HEK293 (cell line): ENCODE data around the gene AGAP1.

ENCODE experiments used
- CTCF ChIA-PET: fragments of 350-600 bp; formaldehyde crosslinking; extraction: SDS; loops from one replicate; lab custom pipeline; 2021; ENCODE audit warnings: antibody characterized with exemption; lab: Yijun Ruan, JAX
- POLR2A ChIA-PET: fragments of 300-600 bp; formaldehyde crosslinking; extraction: SDS; loops from one replicate; lab custom pipeline; 2020; ENCODE audit warnings: antibody characterized with exemption, inconsistent platforms; lab: Yijun Ruan, JAX
- H3K27ac ChIP-seq: fragments of 200-500 bp; sonication (Bioruptor generic); 2 replicates; pipeline ENCODE4 v1.5.1; 2014; ENCODE audit warnings: low read depth, low read length, control low read depth, inconsistent platforms; ENCODE audit errors: extremely low read depth
- H3K36me3 ChIP-seq, 2 experiments: fragments of 200-500 bp in 1 of 2; sonication (Bioruptor generic) in 1 of 2; 1 replicate in 1 of 2; 2 replicates in 1 of 2; pipeline ENCODE4 v1.5.1; 2014 to 2017; ENCODE audit warnings: inconsistent platforms in 2 of 2, low read length in 2 of 2; ENCODE audit not compliant: control insufficient read depth in 2 of 2, insufficient read depth in 1 of 2
- H3K4me1 ChIP-seq: fragments of 200-500 bp; sonication (Bioruptor generic); 2 replicates; pipeline ENCODE4 v1.5.1; 2014; ENCODE audit warnings: mild to moderate bottlenecking, low read length, inconsistent platforms; ENCODE audit not compliant: control insufficient read depth, insufficient read depth
- H3K4me3 ChIP-seq: 2 replicates; pipeline ENCODE4 v1.5.1; 2011; ENCODE audit warnings: low read depth, mild to moderate bottlenecking, control low read depth, low read length, moderate library complexity
- H3K9me3 ChIP-seq: fragments of 200-500 bp; sonication (Bioruptor generic); 2 replicates; pipeline ENCODE4 v1.5.1; 2014; ENCODE audit warnings: low read depth, low read length, inconsistent platforms; ENCODE audit not compliant: control insufficient read depth, insufficient read depth
- GLI2 ChIP-seq: fragments of 450-650 bp; formaldehyde crosslinking; IDR thresholded peaks from 2 replicates; pipeline ENCODE4; 2017; ENCODE audit warnings: missing biosample characterization, missing genetic modification characterization, low read depth, borderline replicate concordance
- GLIS1 ChIP-seq: fragments of 450-650 bp; formaldehyde crosslinking; IDR thresholded peaks from 2 replicates; pipeline ENCODE4 v1.5.1; 2016; ENCODE audit warnings: missing biosample characterization, missing genetic modification characterization
- KLF10 ChIP-seq: fragments of 450-650 bp; IDR thresholded peaks from 2 replicates; pipeline ENCODE4 v1.5.1; 2018; ENCODE audit warnings: missing biosample characterization, mild to moderate bottlenecking, missing genetic modification characterization
- KLF9 ChIP-seq: fragments of 450-650 bp; formaldehyde crosslinking; IDR thresholded peaks from 2 replicates; pipeline ENCODE4 v1.5.1; 2016; ENCODE audit warnings: missing biosample characterization, missing genetic modification characterization, low read depth
- MEIS1 ChIP-seq: sonication (generic); formaldehyde crosslinking; IDR thresholded peaks from 2 replicates; pipeline ENCODE4 v1.8.1; 2022; ENCODE audit warnings: missing genetic modification reagents, mild to moderate bottlenecking, borderline replicate concordance
- ZBTB8A ChIP-seq: fragments of 450-650 bp; formaldehyde crosslinking; IDR thresholded peaks from 2 replicates; pipeline ENCODE4 v1.5.1; 2016; ENCODE audit warnings: missing biosample characterization, missing genetic modification characterization
- ZEB2 ChIP-seq: fragments of 450-650 bp; formaldehyde crosslinking; IDR thresholded peaks from 2 replicates; pipeline ENCODE4 v1.5.1; 2016; ENCODE audit warnings: missing biosample characterization, missing genetic modification characterization
- ZFHX2 ChIP-seq: fragments of 450-650 bp; formaldehyde crosslinking; conservative IDR thresholded peaks from 2 replicates; pipeline ENCODE4 v1.5.1; 2016; ENCODE audit warnings: missing biosample characterization, missing genetic modification characterization
- ZFP37 ChIP-seq: fragments of 450-650 bp; formaldehyde crosslinking; IDR thresholded peaks from 2 replicates; pipeline ENCODE4 v1.5.1; 2016; ENCODE audit warnings: missing biosample characterization, missing genetic modification characterization
- ZFP41 ChIP-seq: fragments of 450-650 bp; formaldehyde crosslinking; IDR thresholded peaks from 2 replicates; pipeline ENCODE4 v1.5.1; 2016; ENCODE audit warnings: missing biosample characterization, missing genetic modification characterization, borderline replicate concordance
- ZIC2 ChIP-seq: fragments of 450-650 bp; formaldehyde crosslinking; IDR thresholded peaks from 2 replicates; pipeline ENCODE4 v1.5.1; 2016; ENCODE audit warnings: missing biosample characterization, missing genetic modification characterization
- ZNF2 ChIP-seq: fragments of 450-650 bp; formaldehyde crosslinking; IDR thresholded peaks from 2 replicates; pipeline ENCODE4 v1.5.1; 2016; ENCODE audit warnings: missing biosample characterization, missing genetic modification characterization
- ZNF266 ChIP-seq: fragments of 450-650 bp; formaldehyde crosslinking; IDR thresholded peaks from 2 replicates; pipeline ENCODE4 v1.5.1; 2016; ENCODE audit warnings: missing biosample characterization, missing genetic modification characterization, low read depth
- ZNF324 ChIP-seq: fragments of 450-650 bp; formaldehyde crosslinking; IDR thresholded peaks from 2 replicates; pipeline ENCODE4 v1.5.1; 2016; ENCODE audit warnings: missing biosample characterization, missing genetic modification characterization
- ZNF398 ChIP-seq: fragments of 450-650 bp; formaldehyde crosslinking; IDR thresholded peaks from 2 replicates; pipeline ENCODE4 v1.5.1; 2017; ENCODE audit warnings: missing biosample characterization, missing genetic modification characterization
- ZNF473 ChIP-seq: fragments of 450-650 bp; formaldehyde crosslinking; IDR thresholded peaks from 2 replicates; pipeline ENCODE4 v1.5.1; 2017; ENCODE audit warnings: missing biosample characterization, missing genetic modification characterization
- ZNF561 ChIP-seq: fragments of 450-650 bp; IDR thresholded peaks from 2 replicates; pipeline ENCODE4 v1.5.1; 2018; ENCODE audit warnings: missing biosample characterization, missing genetic modification characterization, borderline replicate concordance
- ZNF624 ChIP-seq: fragments of 450-650 bp; formaldehyde crosslinking; IDR thresholded peaks from 2 replicates; pipeline ENCODE4 v1.5.1; 2017; ENCODE audit warnings: missing biosample characterization, missing genetic modification characterization
- ZSCAN23 ChIP-seq: fragments of 450-650 bp; formaldehyde crosslinking; IDR thresholded peaks from 2 replicates; pipeline ENCODE4 v1.5.1; 2016; ENCODE audit warnings: missing biosample characterization, missing genetic modification characterization
- ZSCAN4 ChIP-seq: fragments of 450-650 bp; formaldehyde crosslinking; IDR thresholded peaks from 2 replicates; pipeline ENCODE4 v1.5.1; 2017; ENCODE audit warnings: missing biosample characterization, missing genetic modification characterization
- TF ChIP-seq, protein P1 (sequence below): fragments of 450-650 bp; formaldehyde crosslinking; IDR thresholded peaks from 2 replicates; pipeline ENCODE4 v1.5.1; 2016; ENCODE audit warnings: missing biosample characterization, missing genetic modification characterization
- TF ChIP-seq, protein P2 (sequence below): fragments of 450-650 bp; formaldehyde crosslinking; IDR thresholded peaks from 2 replicates; pipeline ENCODE4; 2016; ENCODE audit warnings: missing biosample characterization, missing genetic modification characterization

The AGAP1 gene

DNA sequence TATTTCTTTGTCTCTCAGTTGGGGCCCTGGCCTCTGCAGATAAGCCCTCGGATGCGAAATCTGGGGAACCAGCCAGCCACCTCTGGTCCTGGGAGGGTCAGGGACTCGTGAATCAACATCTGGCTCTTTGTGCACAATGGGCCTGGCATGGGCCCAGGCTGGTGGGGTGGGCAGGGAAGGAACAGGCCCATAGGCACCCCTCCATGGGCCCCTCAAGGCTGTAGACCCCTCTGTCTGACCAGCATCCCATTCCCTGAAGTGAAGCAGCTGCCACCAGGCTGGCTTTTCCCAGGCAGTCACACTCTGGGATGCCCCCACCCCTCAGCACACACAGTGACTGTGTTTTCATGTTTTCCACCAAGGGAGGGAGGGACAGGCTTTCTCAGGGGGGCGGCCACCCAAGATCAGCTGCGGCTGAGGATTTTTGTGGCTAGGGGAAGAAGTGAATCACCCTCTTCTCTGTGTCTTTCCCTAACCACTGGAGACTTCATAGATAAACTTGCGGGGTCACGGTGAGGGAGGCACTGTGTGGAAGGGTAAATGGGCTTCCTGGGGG lies 166.0 kb downstream of the AGAP1 start:
- no peaks in the 10 kb centered on the region for H3K9me3 ChIP-seq
- POLR2A ChIA-PET: interaction anchor here (0.5 kb wide), 1 partner anchor 9 kb away, joined by 3 read pairs; no protein-coding TSS in a partner anchor
- CTCF ChIA-PET: no interaction called here
- H3K36me3 ChIP-seq: no peaks in the 10 kb centered on the region
- no peaks in the 10 kb centered on the region; the same call in 1 of the 2 replicates for H3K4me1 ChIP-seq
- H3K27ac ChIP-seq: no peak overlapping the region
- no peak overlapping the region for H3K4me3 ChIP-seq
- TF ChIP-seq ZIC2 (tag by site-specific recombination) (peak; percentile 9; the same call in 1 of the 2 replicates), ZNF398 (tag by site-specific recombination) (no peak), GLIS1 (tag by site-specific recombination) (peak; percentile 30; the same call in 1 of the 2 replicates)

- no peaks in the 10 kb centered on the region for H3K36me3 ChIP-seq
- ChIA-PET POLR2A (interaction anchor here (0.5 kb wide), 1 partner anchor 9 kb away, joined by 3 read pairs; no protein-coding TSS in a partner anchor), CTCF (no interaction called here)
- H3K4me1 ChIP-seq: no peaks in the 10 kb centered on the region; the same call in 1 of the 2 replicates
- no peak overlapping the region for H3K4me3 ChIP-seq
- TF ChIP-seq ZFP41 (no peak), ZBTB8A (tag by site-specific recombination) (no peak), ZSCAN4 (tag by site-specific recombination) (no peak), ZNF624 (tag by site-specific recombination) (no peak), ZSCAN23 (tag by site-specific recombination) (no peak), ZEB2 (peak; percentile 54; the same call in 1 of the 2 replicates)
- no peaks in the 10 kb centered on the region for H3K9me3 ChIP-seq
- no peak overlapping the region for H3K27ac ChIP-seq
Measured at GRCh38 chr2:235660484-235661082, 166.7 kb downstream of the AGAP1 start.

DNA sequence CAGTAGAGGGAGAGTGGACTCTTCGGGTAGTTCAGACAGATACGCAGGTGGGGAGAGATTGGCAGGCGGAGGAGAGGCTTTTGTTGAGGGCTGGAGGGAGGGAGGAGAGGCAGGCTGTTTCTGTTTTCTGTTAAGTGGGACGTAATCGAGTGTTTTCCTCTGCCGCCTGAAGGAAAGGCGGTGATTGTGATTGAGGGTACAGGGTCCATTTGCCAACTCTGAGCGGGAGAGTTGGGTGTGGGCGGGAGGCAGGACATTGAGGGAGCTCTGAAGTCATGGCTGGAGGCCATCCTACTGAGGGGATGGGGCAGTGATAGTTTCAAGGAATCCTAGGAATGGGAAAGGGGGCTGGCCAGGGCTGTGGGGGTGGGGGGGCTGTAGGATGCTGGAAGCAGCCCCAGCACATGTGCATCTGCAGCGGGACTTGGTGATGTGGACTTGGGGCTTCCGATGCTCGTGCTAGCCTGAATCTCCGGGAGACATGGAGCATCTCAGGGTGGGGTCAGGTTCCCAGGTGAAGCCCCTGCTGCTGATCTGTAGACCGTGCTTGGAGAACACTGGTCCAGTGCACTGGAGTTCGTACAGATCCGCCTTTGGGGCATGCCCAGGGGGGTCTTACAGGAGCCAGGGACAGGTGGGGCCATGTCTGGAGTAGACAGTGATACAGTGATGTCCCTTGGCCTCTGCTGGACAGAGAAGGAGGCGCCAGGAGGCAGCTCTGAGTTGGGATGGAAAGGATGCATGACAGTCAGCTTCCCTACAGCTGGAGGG lies 167.5 kb downstream of the AGAP1 start:
- Histone ChIP-seq H3K36me3 (no peaks in the 10 kb centered on the region), H3K4me3 (no peak overlapping the region), H3K4me1 (no peaks in the 10 kb centered on the region; the same call in 1 of the 2 replicates), H3K9me3 (no peaks in the 10 kb centered on the region), H3K27ac (no peak overlapping the region)
- CTCF ChIA-PET: no interaction called here
- TF ChIP-seq KLF9 (tag by site-specific recombination): no peak
- 0 out of 2 replicates have a peak, but pooled peaks have one; percentile 27 for TF ChIP-seq ZFHX2 (tag by site-specific recombination)
- TF ChIP-seq, all 188 proteins: peak for 1
- POLR2A ChIA-PET: no interaction called here

GRCh38 chr2:235661952-235662351 lies 168.1 kb downstream of the AGAP1 start:
- CTCF ChIA-PET: no interaction called here
- no peaks in the 10 kb centered on the region for H3K36me3 ChIP-seq
- no peaks in the 10 kb centered on the region for H3K9me3 ChIP-seq
- H3K4me3 ChIP-seq: no peak overlapping the region
- no peaks in the 10 kb centered on the region; the same call in 1 of the 2 replicates for H3K4me1 ChIP-seq
- H3K27ac ChIP-seq: no peak overlapping the region
- POLR2A ChIA-PET: no interaction called here
- TF ChIP-seq ZNF561 (tag by site-specific recombination) (no peak), GLI2 (tag by site-specific recombination) (no peak), ZNF266 (tag by site-specific recombination) (no peak), ZFP37 (tag by site-specific recombination) (no peak), ZNF324 (tag by site-specific recombination) (no peak), MEIS1 (no peak), KLF10 (tag by site-specific recombination) (no peak), ZNF2 (tag by site-specific recombination) (no peak), ZNF473 (no peak)
- TF ChIP-seq, protein P1, sequence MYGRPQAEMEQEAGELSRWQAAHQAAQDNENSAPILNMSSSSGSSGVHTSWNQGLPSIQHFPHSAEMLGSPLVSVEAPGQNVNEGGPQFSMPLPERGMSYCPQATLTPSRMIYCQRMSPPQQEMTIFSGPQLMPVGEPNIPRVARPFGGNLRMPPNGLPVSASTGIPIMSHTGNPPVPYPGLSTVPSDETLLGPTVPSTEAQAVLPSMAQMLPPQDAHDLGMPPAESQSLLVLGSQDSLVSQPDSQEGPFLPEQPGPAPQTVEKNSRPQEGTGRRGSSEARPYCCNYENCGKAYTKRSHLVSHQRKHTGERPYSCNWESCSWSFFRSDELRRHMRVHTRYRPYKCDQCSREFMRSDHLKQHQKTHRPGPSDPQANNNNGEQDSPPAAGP (tag by site-specific recombination): no peak
- TF ChIP-seq, protein P2, sequence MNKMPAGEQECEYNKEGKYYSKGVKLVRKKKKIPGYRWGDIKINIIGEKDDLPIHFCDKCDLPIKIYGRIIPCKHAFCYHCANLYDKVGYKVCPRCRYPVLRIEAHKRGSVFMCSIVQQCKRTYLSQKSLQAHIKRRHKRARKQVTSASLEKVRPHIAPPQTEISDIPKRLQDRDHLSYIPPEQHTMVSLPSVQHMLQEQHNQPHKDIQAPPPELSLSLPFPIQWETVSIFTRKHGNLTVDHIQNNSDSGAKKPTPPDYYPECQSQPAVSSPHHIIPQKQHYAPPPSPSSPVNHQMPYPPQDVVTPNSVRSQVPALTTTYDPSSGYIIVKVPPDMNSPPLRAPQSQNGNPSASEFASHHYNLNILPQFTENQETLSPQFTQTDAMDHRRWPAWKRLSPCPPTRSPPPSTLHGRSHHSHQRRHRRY (tag by site-specific recombination): no peak
